GM19035 (cell line): ENCODE measurements around the gene COL11A2.
A peak's percentile ranks its signal among the peaks of the same experiment; 100 is the strongest.

Experiments used
- ATAC-seq: cut with Tn5 transposase; IDR thresholded peaks from one replicate; pipeline ENCODE4 v1.9.1; 2021; ENCODE audit not compliant: unreplicated experiment

Gene COL11A2

DNA sequence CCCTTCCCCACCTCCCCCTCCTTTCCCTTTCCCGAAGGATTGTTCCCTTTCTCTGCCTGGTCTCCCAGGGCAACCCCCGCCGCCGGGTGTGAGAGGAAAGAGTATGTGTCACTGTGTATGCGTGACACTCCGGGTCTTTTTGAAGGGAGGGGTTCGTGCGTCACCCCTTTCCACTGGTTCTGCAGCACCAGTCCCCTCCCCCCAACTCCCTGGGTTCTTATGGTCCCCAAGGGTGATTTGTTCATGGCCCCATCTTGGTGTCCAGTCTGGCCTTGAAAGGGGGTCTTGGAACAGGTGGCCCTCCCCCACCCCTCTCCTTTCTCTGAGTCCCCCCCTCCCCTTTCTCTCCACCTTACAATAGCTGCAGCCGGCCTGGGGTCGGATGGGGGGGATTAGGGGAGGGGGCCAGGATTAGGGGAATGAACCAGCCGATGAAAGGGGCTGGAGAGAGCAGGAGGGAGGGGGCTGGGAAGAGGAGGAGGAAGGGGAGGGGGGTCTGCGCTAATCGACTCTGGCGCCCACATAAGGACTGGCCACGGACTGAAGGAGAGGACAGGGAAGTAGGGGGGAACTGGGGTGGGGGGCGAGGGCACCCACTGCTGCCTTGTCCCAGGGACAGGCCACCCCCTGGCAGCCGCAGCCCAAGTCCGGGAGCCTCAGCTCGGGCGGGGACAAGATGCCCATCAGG is 14.7 kb upstream of the COL11A2 start:
- no peak for ATAC-seq

DNA sequence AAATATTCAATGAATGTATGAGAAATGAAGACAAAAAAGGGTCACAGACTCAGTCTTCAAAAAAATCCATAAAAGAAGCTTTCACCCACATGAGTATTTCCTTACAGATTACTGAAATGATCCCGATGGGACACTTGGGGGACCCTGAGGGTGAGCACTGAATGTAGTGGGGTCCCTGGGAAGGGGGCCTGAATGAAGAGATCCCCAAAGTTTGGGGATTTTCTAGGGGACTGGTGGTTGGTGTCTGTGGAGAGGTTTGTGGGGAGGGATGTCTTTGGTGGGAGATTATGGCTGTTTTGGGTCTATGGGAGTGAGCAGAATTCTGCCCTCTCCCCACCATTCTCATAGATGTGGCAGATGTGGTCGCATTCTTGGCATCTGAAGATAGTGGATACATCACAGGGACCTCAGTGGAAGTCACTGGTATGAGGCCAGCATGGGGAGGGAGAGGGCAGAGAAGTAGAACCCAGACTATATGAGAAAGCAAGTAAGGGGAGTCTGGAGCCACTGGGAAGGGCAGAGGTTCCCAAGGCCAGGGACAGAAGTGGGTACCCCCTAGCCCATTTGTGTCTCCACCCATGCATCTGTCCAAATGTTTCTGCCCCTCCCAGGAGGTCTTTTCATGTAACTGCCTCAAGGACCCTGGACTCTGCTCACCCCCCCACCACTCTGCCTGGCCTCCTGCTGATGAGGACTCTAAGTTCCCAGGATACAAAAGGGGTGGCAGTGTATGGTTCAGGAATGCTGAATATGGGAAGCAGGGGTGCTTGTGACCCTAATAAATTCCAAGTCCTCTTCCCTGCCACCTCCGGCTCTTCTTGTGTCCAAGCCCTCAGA is 14.0 kb upstream of the COL11A2 start:
- no peak for ATAC-seq

DNA sequence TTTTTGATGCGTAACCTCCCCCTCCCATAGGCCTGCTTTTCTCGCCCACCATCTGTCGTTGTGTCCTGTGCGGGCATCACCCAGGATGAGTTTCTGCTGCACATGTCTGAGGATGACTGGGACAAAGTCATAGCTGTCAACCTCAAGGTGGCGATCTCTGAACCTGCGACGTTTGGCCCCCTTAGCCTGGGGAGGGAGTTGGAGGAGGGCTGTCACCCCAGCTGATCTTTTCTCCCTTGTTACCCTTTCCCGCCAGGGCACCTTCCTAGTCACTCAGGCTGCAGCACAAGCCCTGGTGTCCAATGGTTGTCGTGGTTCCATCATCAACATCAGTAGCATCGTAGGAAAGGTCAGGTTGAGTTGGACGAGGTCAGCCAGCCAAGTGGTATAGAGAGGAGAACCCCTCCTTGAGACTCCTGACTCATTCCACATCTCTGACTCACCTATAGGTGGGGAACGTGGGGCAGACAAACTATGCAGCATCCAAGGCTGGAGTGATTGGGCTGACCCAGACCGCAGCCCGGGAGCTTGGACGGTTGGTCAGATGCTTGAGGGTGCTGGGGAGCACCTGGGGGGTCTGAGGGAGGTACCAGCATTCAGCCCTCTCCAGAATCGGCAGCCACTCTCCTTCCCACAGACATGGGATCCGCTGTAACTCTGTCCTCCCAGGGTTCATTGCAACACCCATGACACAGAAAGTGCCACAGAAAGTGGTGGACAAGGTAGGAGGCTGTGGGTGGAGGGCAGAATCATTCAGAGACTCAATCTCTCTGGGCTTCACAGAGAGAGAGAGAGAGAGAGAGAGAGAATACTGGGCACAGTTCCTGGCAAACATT is 13.1 kb upstream of the COL11A2 start:
- no peak for ATAC-seq

DNA sequence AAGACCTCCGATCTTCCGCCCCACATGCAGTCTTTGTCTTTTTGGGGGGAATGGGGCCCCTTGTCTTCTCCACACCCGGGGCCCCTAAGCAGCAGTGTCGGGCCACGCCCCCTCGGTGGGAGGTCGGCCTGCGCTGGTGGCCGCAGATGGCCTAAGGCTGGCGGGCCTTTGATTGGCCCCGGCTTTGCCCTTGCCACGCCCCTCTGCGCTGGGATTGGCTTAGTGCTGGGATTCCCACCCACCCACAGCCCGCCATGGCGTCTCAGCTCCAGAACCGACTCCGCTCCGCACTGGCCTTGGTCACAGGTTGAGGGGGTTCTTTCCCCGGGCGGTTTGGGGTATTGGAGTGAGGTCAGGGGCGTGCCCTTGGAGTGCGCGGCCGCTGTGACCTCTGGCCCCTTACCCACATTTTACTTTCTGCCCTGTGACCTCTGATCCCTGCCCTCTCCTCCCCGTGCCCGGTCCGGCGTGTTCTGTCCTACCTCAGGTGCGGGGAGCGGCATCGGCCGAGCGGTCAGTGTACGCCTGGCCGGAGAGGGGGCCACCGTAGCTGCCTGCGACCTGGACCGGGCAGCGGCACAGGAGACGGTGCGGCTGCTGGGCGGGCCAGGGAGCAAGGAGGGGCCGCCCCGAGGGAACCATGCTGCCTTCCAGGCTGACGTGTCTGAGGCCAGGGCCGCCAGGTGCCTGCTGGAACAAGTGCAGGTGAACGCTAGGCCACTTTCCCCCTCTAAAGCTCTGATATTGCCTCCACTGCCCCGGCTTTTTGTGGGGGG is 12.3 kb upstream of the COL11A2 start, which contains the start of gene HSD17B8:
Gene HSD17B8, plus strand, starts transcription at position 241 of the 776 bp plus-strand sequence. Its CDS starts 14 bp downstream, at position 255.
- ATAC-seq, result peak; percentile 42

DNA sequence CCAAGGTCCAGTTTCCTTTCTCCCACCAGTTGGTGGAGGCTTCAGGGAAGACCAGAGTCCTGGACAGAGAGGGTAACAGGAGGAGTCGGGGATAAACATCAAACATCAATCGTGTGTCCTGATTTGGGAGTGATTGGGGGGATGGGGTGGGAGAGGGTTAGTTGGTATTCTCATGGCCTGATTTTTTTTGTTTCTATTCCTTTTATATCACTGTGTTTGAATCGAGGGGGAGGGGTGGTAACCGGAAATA is 11.8 kb upstream of the COL11A2 start:
- no peak for ATAC-seq

DNA sequence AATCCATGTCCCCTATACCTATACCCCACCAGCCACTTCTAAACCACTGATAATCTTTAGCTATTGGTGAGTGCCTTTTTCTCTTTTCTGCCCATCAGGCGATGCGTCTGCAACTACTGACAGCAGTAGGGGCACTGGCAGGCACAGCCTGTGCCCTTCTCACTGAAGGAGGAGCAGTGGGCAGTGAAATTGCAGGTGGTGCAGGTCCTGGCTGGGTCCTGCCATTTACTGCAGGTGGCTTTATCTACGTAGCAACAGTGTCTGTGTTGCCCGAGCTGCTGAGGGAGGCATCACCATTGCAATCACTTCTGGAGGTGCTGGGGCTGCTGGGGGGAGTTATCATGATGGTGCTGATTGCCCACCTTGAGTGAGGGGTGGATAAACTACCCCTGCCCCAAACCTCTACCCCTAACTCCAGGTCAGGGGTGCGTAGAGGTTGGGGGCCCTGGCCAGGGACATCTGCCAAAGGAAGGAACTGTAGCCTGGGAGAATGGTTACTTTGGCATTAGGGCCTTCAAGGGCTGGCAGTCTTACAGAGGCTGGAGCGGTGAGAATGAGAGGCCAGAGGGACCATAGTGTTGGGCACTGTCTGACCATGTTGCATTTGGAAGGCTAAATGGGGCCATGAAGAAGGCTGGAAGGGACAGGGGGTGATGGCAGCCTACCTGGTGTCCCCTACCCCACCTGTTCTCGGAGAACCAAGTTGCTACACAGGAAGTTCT is 11.3 kb upstream of the COL11A2 start:
- no peak for ATAC-seq

GRCh38 chr6:33202799-33203198 is 10.5 kb upstream of the COL11A2 start:
- ATAC-seq, result no peak

GRCh38 chr6:33201935-33202334 is 9.7 kb upstream of the COL11A2 start:
- ATAC-seq, result no peak

DNA sequence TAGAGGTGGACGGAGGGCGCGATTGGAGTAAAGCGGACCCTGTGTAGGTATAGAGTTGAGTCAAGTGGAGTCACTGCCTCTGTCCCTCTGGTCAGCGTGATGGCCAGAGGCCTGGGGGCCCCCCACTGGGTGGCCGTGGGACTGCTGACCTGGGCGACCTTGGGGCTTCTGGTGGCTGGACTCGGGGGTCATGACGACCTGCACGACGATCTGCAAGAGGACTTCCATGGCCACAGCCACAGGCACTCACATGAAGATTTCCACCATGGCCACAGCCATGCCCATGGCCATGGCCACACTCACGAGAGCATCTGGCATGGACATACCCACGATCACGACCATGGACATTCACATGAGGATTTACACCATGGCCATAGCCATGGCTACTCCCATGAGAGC is 8.9 kb upstream of the COL11A2 start:
- ATAC-seq, result no peak

DNA sequence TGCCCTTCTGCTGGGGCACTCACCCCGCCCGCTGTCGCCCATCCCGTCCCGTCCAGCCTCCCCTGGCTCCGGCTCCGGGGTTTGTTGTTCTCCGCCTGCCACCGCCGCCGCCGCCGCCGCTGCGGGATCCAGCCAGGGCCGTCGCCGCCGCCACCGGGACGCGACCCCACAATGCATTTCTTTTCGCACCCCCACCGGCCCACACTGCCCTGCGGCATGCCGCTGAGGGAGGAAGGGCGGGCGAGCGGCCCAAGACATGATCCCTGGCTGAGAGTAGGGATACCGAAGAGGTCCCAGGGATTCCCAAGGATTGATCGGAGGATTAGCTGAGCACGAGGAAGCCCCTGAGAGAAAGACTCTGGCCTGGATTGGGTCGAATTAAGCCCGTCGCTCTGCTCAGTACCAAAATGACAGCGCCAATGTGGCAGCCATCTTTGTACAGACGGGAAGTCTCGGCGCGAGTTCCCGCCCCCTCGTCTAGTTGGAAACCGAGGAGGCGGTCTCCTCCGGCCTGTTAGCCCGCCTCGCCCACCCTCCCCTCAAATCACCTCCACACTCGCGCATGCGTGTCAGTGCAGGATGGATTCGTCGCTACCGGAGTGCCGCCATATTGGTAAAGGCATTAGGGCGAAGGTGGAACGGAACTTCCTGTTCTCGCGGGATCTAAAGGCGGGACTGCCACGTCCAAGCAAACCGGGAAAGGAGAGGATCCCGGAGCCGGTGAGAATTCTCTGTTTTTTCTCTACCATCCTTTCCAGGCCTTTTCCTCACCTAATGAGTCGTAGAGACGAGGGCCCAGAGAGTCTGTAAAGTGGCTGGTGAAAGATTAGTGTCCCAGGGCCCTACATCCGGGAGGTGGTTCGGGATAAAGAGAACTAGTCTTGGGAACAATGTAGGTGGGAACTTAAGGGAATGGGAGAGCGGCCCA is 8.2 kb upstream of the COL11A2 start, which contains the start of the genes RXRB and SLC39A7:
Gene RXRB, minus strand, starts transcription at position 447 of the 928 bp plus-strand sequence. Its CDS starts 189 bp downstream, at position 258.
Gene SLC39A7, plus strand, starts transcription at position 649 of the 928 bp plus-strand sequence. CDS start 379 bp downstream, outside the sequence.
- peak; percentile 60 for ATAC-seq

DNA sequence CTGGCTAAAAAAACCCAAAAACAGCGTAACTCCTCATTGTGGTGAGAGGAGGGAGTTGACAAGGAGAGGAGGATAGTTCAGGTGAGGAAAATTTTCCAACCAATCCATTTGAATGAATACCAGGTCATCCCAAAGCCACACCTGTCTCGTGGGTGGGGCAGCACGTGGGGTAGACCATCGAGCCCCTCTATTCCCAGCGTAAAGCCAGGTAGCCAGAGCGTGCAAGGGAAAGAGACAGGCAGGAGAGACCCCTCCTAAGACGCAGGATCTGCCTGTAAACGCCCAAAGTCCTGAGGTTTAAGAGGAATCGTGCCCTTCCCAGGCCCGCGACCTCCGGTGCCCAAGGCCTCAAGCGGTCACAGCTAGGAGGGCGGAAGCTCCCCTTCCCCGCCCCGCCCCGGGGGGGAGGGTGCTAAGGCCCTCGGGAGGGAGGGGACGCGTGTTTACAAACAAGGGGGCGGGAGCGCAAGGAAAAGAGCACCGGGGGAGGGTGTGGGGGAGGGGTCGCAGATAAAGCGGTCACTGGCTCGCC is 7.5 kb upstream of the COL11A2 start:
- ATAC-seq, result peak; percentile 30

- no peak for ATAC-seq
These were observed 6.7 kb upstream of the COL11A2 start for GRCh38 chr6:33198853-33199436.

DNA sequence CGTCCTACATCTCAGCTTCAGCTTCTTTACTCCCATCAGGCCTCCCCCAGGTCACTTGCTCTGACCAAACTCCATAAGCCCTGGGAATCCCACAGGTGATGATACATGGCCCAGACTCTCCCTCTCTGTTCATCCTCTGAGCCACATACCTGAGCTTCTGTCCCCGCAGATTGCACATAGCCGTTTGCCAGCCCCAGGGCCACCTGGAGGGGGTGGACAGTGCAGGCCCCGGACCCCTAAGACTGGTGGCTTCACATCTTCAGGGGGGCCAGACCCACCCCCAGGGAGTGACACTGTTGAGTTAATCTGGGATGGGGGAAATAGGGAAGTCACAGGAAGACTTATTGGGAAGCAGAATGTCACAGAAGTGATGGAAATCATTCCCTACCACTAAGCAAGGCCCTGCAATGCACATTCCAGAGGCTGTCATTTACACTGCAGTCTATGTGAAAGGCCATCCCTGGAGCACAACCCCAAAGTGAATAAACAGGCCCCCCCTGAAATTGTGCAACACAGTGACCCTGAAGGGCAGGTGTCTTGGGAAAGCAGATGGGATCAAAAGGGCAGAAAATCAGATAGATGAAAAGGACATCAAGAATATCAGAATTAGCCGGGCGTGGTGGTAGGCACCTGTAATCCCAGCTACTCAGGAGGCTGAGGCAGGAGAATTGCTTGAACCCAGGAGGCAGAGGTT is 6.0 kb upstream of the COL11A2 start:
- no peak for ATAC-seq

DNA sequence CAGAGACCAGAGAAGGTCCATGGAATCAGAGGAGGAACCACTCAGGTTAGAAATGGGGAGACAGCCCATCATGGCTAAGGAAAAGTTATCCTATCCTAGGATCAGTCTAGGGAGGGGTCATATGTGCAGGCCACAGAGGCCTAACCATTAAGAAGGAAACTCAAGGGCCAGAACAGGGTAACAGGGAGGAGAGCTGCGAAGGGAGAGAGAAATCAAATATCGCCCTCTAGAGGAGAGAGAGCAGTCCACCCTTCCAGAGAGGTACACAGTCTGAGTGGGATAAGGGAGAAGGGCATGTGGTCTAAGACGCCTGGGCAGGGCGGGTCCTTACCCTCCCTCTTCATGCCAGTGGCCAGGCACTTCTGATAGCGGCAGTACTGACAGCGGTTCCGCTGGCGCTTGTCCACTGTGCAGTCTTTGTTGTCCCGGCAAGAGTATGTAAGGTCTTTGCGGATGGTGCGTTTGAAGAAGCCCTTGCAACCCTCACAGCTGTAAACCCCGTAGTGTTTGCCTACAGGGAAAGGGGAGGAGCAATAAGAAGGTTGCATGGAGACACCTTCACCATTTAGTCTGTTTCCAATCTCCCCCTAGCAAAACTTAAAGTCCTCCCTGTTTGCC is 5.3 kb upstream of the COL11A2 start:
- ATAC-seq, result no peak

- ATAC-seq, result no peak
These were observed 3.3 kb upstream of the COL11A2 start for GRCh38 chr6:33195304-33196165.

- no peak for ATAC-seq
These were observed 2.2 kb upstream of the COL11A2 start for GRCh38 chr6:33194431-33194979.
